HL-60 (cell line): ENCODE measurements around the gene SGMS1.

Experiments used
- DNase-seq, 2 experiments: peaks; one replicate each; pipeline ENCODE4 v3.0.0-alpha.2; 2010 to 2020; ENCODE audit warnings: low read depth in 1 of 2, low spot score in 1 of 2
- H3K27ac ChIP-seq: fragments of 250-450 bp; sonication (Bioruptor Pico); replicated peaks from 2 replicates; pipeline ENCODE4 v1.5.1; 2020; ENCODE audit warnings: mild to moderate bottlenecking, moderate library complexity
- H3K27me3 ChIP-seq: fragments of 250-450 bp; sonication (Bioruptor Pico); 2 replicates; pipeline ENCODE4 v1.5.1; 2021; ENCODE audit warnings: mild to moderate bottlenecking, moderate library complexity; ENCODE audit not compliant: insufficient read depth, poor library complexity, severe bottlenecking
- H3K4me3 ChIP-seq: replicated peaks from 2 replicates; pipeline ENCODE4 v1.5.1; 2011; ENCODE audit warnings: mild to moderate bottlenecking, control low read depth, low read length; ENCODE audit not compliant: insufficient read depth
- GABPA ChIP-seq: IDR thresholded peaks from 2 replicates; pipeline ENCODE4 v1.6.1; 2012; ENCODE audit warnings: low read depth
- POLR2AphosphoS5 ChIP-seq: IDR thresholded peaks from 2 replicates; pipeline ENCODE4 v1.6.1; 2012; ENCODE audit warnings: low read depth
- SPI1 ChIP-seq: IDR thresholded peaks from 2 replicates; pipeline ENCODE4 v1.6.1; 2012; ENCODE audit warnings: low read depth, mild to moderate bottlenecking, borderline replicate concordance
- TF ChIP-seq, protein P1 (sequence below): IDR thresholded peaks from one replicate; pipeline ENCODE4 v1.5.1; 2011; ENCODE audit warnings: low read length, control low read depth, inconsistent platforms; ENCODE audit not compliant: insufficient read depth
- TF ChIP-seq, protein P2 (sequence below): IDR thresholded peaks from 2 replicates; pipeline ENCODE4 v1.6.1; 2012; ENCODE audit warnings: low read depth; ENCODE audit not compliant: insufficient replicate concordance

Gene SGMS1

DNA sequence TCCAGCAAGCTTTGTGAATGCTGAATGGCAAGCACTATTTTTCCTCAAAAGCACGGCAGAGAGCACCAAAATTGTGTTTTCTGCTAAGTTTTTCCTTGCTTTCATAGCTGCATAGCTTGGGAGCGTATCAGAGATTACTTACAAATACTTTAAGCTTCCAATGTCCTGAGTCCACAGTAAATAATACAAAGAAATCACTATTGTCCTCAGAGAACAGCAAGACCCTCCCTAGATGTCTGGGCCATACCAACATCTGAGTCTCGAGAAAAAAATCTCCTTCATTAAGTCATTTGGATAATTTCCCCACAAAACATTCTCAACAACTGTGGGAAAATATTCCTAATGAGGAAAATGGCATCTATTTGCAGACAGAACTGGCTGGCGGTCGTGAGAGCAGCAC is 41.7 kb downstream of the SGMS1 start:
- TF ChIP-seq, protein P1, sequence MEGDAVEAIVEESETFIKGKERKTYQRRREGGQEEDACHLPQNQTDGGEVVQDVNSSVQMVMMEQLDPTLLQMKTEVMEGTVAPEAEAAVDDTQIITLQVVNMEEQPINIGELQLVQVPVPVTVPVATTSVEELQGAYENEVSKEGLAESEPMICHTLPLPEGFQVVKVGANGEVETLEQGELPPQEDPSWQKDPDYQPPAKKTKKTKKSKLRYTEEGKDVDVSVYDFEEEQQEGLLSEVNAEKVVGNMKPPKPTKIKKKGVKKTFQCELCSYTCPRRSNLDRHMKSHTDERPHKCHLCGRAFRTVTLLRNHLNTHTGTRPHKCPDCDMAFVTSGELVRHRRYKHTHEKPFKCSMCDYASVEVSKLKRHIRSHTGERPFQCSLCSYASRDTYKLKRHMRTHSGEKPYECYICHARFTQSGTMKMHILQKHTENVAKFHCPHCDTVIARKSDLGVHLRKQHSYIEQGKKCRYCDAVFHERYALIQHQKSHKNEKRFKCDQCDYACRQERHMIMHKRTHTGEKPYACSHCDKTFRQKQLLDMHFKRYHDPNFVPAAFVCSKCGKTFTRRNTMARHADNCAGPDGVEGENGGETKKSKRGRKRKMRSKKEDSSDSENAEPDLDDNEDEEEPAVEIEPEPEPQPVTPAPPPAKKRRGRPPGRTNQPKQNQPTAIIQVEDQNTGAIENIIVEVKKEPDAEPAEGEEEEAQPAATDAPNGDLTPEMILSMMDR, result no peak
- TF ChIP-seq, protein P2, sequence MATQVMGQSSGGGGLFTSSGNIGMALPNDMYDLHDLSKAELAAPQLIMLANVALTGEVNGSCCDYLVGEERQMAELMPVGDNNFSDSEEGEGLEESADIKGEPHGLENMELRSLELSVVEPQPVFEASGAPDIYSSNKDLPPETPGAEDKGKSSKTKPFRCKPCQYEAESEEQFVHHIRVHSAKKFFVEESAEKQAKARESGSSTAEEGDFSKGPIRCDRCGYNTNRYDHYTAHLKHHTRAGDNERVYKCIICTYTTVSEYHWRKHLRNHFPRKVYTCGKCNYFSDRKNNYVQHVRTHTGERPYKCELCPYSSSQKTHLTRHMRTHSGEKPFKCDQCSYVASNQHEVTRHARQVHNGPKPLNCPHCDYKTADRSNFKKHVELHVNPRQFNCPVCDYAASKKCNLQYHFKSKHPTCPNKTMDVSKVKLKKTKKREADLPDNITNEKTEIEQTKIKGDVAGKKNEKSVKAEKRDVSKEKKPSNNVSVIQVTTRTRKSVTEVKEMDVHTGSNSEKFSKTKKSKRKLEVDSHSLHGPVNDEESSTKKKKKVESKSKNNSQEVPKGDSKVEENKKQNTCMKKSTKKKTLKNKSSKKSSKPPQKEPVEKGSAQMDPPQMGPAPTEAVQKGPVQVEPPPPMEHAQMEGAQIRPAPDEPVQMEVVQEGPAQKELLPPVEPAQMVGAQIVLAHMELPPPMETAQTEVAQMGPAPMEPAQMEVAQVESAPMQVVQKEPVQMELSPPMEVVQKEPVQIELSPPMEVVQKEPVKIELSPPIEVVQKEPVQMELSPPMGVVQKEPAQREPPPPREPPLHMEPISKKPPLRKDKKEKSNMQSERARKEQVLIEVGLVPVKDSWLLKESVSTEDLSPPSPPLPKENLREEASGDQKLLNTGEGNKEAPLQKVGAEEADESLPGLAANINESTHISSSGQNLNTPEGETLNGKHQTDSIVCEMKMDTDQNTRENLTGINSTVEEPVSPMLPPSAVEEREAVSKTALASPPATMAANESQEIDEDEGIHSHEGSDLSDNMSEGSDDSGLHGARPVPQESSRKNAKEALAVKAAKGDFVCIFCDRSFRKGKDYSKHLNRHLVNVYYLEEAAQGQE, result no peak
- TF ChIP-seq GABPA, result no peak
- no peak overlapping the region for H3K27ac ChIP-seq

DNA sequence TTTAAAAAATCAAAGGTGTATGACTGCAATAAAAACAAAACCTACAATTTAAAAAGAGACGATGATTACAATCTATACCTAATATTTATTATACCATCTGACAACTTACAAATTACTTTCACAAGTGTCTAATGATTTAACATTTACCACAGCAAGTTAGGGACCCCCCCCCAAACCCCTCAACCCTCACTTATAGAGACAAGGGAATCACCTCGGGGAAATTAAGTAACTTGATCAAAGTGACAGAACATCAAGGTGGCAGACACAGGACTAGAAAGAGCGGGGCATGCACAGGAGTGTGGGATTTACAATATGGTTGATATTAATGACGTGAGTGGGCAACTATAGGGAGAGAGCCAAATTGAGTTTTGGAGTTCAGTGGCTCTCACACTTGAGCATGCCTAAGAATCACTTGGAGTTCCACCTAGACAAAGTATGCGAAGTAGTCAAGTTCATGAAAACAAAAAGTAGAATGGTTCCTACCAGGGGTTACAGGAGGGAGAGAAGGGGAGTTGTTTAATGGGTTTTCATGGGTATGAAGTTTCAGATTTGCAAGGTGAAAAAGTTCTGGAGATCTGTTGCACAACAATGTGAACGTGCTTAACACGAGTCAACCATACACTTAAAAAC is 43.4 kb downstream of the SGMS1 start:
- no peak overlapping the region for H3K27ac ChIP-seq
- H3K27me3 ChIP-seq, result no peaks in the 10 kb centered on the region
- TF ChIP-seq GABPA, result no peak
- DNase-seq, result no peak
- H3K4me3 ChIP-seq, result no peak overlapping the region

More for the DNA sequence above, 41.7 kb downstream of the SGMS1 start:
- DNase-seq, result no peak
- Histone ChIP-seq H3K27me3 (no peaks in the 10 kb centered on the region), H3K4me3 (no peak overlapping the region)

DNA sequence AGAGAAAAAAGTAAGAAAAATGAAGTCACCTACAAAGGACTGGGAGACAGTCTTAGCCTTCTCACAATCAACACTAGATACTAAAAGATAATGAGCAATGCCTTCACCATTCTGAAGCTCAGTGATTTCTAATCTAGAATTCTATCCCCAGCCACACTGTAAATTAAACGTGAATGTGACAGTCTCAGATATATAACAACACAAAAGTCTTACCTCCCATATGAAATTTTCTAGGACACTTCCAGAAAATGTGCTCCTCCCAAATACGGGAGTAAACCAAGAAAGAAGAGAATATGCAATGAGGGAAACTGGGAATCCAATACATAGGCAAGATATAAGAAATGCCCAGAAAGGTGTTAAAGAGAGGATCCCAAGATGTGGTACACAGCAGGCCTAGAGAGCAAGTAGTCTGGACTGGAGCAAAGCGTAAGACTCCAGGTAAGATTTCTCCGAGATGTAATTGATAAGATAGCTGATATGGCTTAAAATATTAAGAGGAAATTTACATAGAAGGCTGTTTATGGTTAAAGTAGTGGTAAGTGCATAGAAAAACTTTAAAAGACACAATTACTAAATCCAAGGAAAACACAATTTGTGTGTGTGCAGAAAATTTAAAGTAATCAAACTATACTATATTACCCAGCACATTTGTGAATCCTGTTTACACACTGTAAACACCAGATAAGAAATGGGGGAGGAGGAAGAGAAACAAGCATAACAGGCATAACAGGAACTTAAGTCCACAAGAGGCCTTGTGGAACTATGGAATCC is 44.1 kb downstream of the SGMS1 start:
- Histone ChIP-seq H3K4me3 (no peak overlapping the region), H3K27ac (no peak overlapping the region), H3K27me3 (no peaks in the 10 kb centered on the region)
- TF ChIP-seq, protein P2, result no peak
- TF ChIP-seq, protein P1, result no peak
- TF ChIP-seq POLR2AphosphoS5, result no peak
- no peak for TF ChIP-seq SPI1
- no peak for TF ChIP-seq GABPA
- no peak for DNase-seq

DNA sequence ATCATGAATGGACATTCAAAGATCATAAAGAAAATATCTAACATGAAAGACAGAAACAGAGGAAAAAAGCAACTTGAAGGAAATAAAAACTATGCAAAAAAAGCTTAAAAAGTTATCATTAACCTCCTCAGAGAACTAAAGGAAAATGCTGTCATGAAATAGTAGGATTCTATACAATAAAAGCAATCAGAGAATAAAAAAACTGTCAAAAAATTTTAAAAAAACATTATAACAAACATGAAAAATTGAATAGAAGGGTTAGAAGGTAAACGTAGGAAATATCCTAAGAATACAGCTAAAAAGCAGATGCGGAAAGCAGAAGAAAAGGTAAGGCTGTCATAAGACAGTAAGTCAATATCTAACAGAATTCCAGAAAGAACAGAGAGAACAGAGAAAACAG is 44.8 kb downstream of the SGMS1 start:
- Histone ChIP-seq H3K27me3 (no peaks in the 10 kb centered on the region), H3K4me3 (no peak overlapping the region), H3K27ac (no peak overlapping the region)
- TF ChIP-seq, protein P1, result no peak
- TF ChIP-seq POLR2AphosphoS5 (no peak), SPI1 (no peak), GABPA (no peak)
- TF ChIP-seq, protein P2, result no peak
- no peak for DNase-seq
